Vagina (tissue), 2 donors: ENCODE measurements around the gene CNGA3.

ENCODE experiments used
- CTCF ChIP-seq, 3 experiments: fragments of 450-650 bp in 2 of 3; fragments of 200-600 bp in 1 of 3; sonication (generic) in 1 of 3; IDR thresholded peaks; one replicate each; pipeline ENCODE4 v1.5.1; 2017 to 2019; ENCODE audit warnings: antibody characterized with exemption in 3 of 3, mild to moderate bottlenecking in 2 of 3, moderate library complexity in 2 of 3
- POLR2A ChIP-seq, 2 donors: fragments of 450-650 bp; IDR thresholded peaks; one replicate each; pipeline ENCODE4 v1.6.1; 2017; ENCODE audit warnings: antibody characterized with exemption in 2 of 2, mild to moderate bottlenecking in 2 of 2, moderate library complexity in 2 of 2

- no peak for TF ChIP-seq CTCF (IDR thresholded peaks at IDR 0.05)
- TF ChIP-seq POLR2A (IDR thresholded peaks at IDR 0.05), result no peak
These were observed 48.2 kb upstream of the CNGA3 start for GRCh38 chr2:98297817-98298682.
